Ishikawa (cell line): ENCODE measurements around the gene R3HDM1.

Experiments
- CEBPB ChIP-seq: IDR thresholded peaks from 2 replicates; pipeline ENCODE4 v1.6.1; 2012
- CREB1 ChIP-seq: IDR thresholded peaks from 2 replicates; pipeline ENCODE4 v1.6.1; 2012; ENCODE audit warnings: low read depth
- EGR1 ChIP-seq: IDR thresholded peaks from 2 replicates; pipeline ENCODE4 v1.6.1; 2012
- EP300 ChIP-seq: IDR thresholded peaks from 2 replicates; pipeline ENCODE4 v1.6.1; 2012; ENCODE audit warnings: borderline replicate concordance
- FOXM1 ChIP-seq: IDR thresholded peaks from 2 replicates; pipeline ENCODE4 v1.6.1; 2012; ENCODE audit warnings: low read depth, borderline replicate concordance
- MAX ChIP-seq: IDR thresholded peaks from 2 replicates; pipeline ENCODE4 v1.6.1; 2012
- NFIC ChIP-seq: IDR thresholded peaks from 2 replicates; pipeline ENCODE4 v1.6.1; 2012
- RAD21 ChIP-seq: IDR thresholded peaks from 2 replicates; pipeline ENCODE4 v1.6.1; 2012; ENCODE audit warnings: low read depth
- REST ChIP-seq: IDR thresholded peaks from 2 replicates; pipeline ENCODE4 v1.6.1; 2012; ENCODE audit warnings: low read depth, mild to moderate bottlenecking
- TAF1 ChIP-seq: IDR thresholded peaks from 2 replicates; pipeline ENCODE4 v1.6.1; 2012; ENCODE audit warnings: low read depth, mild to moderate bottlenecking
- TCF12 ChIP-seq: IDR thresholded peaks from 2 replicates; pipeline ENCODE4 v1.6.1; 2012; ENCODE audit warnings: low read depth
- TEAD4 ChIP-seq: IDR thresholded peaks from 2 replicates; pipeline ENCODE4 v1.6.1; 2012
- USF1 ChIP-seq: IDR thresholded peaks from 2 replicates; pipeline ENCODE4 v1.6.1; 2012
- YY1 ChIP-seq: IDR thresholded peaks from 2 replicates; pipeline ENCODE4 v1.6.1; 2012; ENCODE audit warnings: low read depth
- ZBTB7A ChIP-seq: IDR thresholded peaks from 2 replicates; pipeline ENCODE4 v1.6.1; 2012; ENCODE audit warnings: low read depth

The R3HDM1 gene

GRCh38 chr2:135607561-135607960, 76.3 kb downstream of the R3HDM1 start:
- TF ChIP-seq REST (no peak), RAD21 (no peak), NFIC (no peak), CREB1 (no peak), EP300 (no peak), USF1 (no peak), MAX (no peak), TAF1 (no peak), TEAD4 (no peak), ZBTB7A (no peak), EGR1 (no peak), YY1 (no peak), FOXM1 (no peak), TCF12 (no peak), CEBPB (no peak)

DNA sequence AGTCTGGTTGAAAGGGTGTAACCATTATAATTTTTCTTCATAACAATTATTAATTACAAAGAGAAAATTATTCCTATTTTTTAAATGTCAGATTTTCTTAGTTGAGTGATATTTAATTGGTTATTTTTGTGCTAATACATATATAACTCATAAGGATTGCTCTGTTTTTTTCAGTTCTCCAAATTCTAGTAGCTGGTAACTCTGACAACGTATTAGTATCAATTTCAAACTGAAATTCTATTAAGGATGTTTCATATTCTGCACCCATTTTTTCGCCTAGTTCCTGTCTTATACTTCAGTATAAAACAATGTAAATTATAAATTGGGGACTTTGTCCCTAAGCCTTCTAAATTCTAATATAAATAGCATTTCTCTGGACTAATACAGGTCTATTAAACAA, 81.0 kb downstream of the R3HDM1 start:
- no peak for TF ChIP-seq CREB1
- TF ChIP-seq NFIC: no peak
- TF ChIP-seq EGR1: no peak
- no peak for TF ChIP-seq YY1

DNA sequence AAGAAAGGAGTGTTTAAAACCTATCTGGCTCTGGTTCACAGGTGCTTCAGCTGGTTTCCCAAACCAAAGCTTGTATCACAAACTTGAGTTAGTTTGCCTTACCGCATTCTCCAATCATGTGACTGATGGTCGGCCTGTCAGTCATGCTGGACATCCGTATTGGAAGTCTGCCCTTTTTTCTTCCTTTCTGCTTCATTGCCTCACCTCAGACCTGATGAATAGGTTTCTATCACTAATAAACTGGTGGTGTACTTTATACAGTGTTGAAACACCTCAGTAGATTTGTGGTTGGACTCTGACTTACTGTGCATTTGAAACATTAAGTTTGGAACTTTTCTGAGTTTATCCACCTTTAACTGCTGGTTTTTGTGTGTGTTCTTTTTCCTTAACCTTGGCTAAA, 84.1 kb downstream of the R3HDM1 start:
- TF ChIP-seq FOXM1: no peak
- no peak for TF ChIP-seq EP300
- no peak for TF ChIP-seq TCF12
- no peak for TF ChIP-seq CREB1
- peak; percentile 50; the same call in 1 of the 2 replicates for TF ChIP-seq USF1
- no peak for TF ChIP-seq TAF1

GRCh38 chr2:135617501-135618015, 86.3 kb downstream of the R3HDM1 start:
- TF ChIP-seq CEBPB: no peak

DNA sequence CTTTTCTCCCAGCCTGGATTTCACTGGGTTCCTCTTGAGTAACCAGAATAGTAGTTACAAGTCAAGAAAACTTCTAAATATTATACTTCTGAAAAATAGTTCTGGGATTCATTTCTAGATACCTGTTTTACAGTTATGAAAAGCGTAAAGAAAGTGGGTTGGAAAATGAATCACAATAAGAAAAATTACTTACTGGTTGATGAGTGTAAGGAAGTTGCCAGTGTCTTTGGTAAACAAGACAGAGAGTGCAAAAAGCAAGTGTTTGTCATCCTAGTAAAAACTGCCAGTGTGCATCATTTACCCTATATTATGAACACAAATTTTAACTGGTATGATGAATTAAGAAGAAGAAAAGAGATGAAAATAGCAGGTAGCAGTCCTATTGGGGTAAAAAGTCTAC, 88.9 kb downstream of the R3HDM1 start:
- TF ChIP-seq EP300 (no peak), YY1 (no peak), TAF1 (no peak), FOXM1 (no peak), MAX (no peak), USF1 (no peak), CREB1 (no peak), REST (no peak), RAD21 (no peak), EGR1 (no peak), TEAD4 (no peak), CEBPB (no peak), TCF12 (no peak), NFIC (no peak), ZBTB7A (no peak)

DNA sequence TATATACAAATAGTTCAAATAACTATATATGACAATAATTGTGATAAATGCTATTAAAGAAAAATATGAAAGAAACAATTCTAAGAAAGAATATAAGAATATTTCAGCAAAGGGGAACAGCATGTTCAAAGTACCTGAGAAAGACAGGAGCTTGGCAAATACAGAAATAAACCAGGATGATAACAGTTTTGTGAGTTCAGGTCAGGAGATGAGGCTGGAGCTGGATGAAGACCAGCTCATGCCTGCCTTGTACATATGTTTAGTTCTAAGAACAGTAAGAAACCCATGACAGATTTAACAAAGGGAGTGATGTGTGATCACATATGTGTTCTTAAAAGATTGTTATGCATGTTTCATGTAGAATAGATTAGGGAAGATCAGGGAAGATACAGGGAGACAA, 98.2 kb downstream of the R3HDM1 start:
- TF ChIP-seq EP300 (no peak), YY1 (no peak), RAD21 (no peak), EGR1 (no peak), CREB1 (no peak), CEBPB (no peak), ZBTB7A (no peak), TAF1 (no peak), USF1 (no peak), FOXM1 (no peak)
